Activated CD4-positive, alpha-beta T cell treated with anti-CD3 and anti-CD28 coated beads, Interleukin-2, amount 50 U/mL, for 4 hours (primary cell): ENCODE results near the gene MERTK.

ENCODE experiments used
- DNase-seq, 2 experiments: peaks; one replicate each; pipeline ENCODE4 v3.0.0-alpha.2; 2020

The MERTK gene

GRCh38 chr2:111982822-111983221 lies 84.4 kb downstream of the MERTK start:
- no peak for DNase-seq

- DNase-seq = no peak
These were observed 85.2 kb downstream of the MERTK start for GRCh38 chr2:111983478-111984212.

- no peak for DNase-seq
These were observed 85.8 kb downstream of the MERTK start for GRCh38 chr2:111984213-111984604.

- DNase-seq = no peak
These were observed 87.1 kb downstream of the MERTK start for GRCh38 chr2:111985514-111985913.

- no peak for DNase-seq
These were observed 87.9 kb downstream of the MERTK start for GRCh38 chr2:111986116-111986900.

- DNase-seq = no peak
These were observed 92.0 kb downstream of the MERTK start for GRCh38 chr2:111990375-111990774.

- DNase-seq = no peak
These were observed 92.4 kb downstream of the MERTK start for GRCh38 chr2:111990856-111991255.

GRCh38 chr2:111994042-111994441 lies 95.6 kb downstream of the MERTK start:
- DNase-seq = no peak

GRCh38 chr2:111995148-111995547 lies 96.7 kb downstream of the MERTK start:
- DNase-seq = no peak

- no peak for DNase-seq
These were observed 101.4 kb downstream of the MERTK start for GRCh38 chr2:111999809-112000208.

- no peak for DNase-seq
These were observed 102.2 kb downstream of the MERTK start for GRCh38 chr2:112000399-112001135.

- DNase-seq = no peak
These were observed 102.8 kb downstream of the MERTK start for GRCh38 chr2:112001136-112001715.

GRCh38 chr2:112001942-112002341 lies 103.5 kb downstream of the MERTK start:
- no peak for DNase-seq

GRCh38 chr2:112003576-112004252 lies 105.3 kb downstream of the MERTK start:
- DNase-seq = no peak

- DNase-seq = no peak
These were observed 105.8 kb downstream of the MERTK start for GRCh38 chr2:112004253-112004645.

GRCh38 chr2:112005406-112006075 lies 107.1 kb downstream of the MERTK start:
- no peak for DNase-seq

- no peak for DNase-seq
These were observed 107.6 kb downstream of the MERTK start for GRCh38 chr2:112006076-112006410.

- no peak for DNase-seq
These were observed 109.1 kb downstream of the MERTK start for GRCh38 chr2:112007493-112007892.

- no peak for DNase-seq
These were observed 110.6 kb downstream of the MERTK start for GRCh38 chr2:112008910-112009485.

GRCh38 chr2:112010751-112011150 lies 112.3 kb downstream of the MERTK start:
- DNase-seq = no peak

GRCh38 chr2:112012556-112012955 lies 114.1 kb downstream of the MERTK start:
- DNase-seq = no peak

GRCh38 chr2:112018846-112019245 lies 120.4 kb downstream of the MERTK start:
- no peak for DNase-seq
